HCT116 (cell line): ENCODE measurements around the gene GRK5. TPM values are rescaled to one million over a fixed set of nuclear protein-coding genes. Genes with fewer than 3 reads are reported as not detected.

ENCODE experiments used
- ATAC-seq: fragments of 200-7000 bp; cut with Tn5 transposase; 2 replicates; pipeline ENCODE4 v1.9.1; 2020; ENCODE audit warnings: mild to moderate bottlenecking, moderate library complexity
- BruUV-seq: library from RNA; stranded (reverse); fragments of 400-500 nt; replicated peaks from 2 replicates; lab custom pipeline; 2021; lab: Mats Ljungman, UMichigan
- CTCF ChIA-PET: fragments of 300-600 bp; sonication (Branson Sonifier 250); formaldehyde crosslinking; loops from one replicate; lab custom pipeline; 2021; ENCODE audit warnings: antibody characterized with exemption; lab: Charles Lee
- POLR2A ChIA-PET: fragments of 300-600, 350-600 bp; sonication (Branson Sonifier 250); formaldehyde crosslinking; loops from one replicate; lab custom pipeline; 2021; ENCODE audit warnings: antibody characterized with exemption; lab: Charles Lee
- RAD21 ChIA-PET, 2 experiments: fragments of 300-600 bp; sonication (Branson Sonifier 250); formaldehyde crosslinking; loops; one replicate each; lab custom pipeline; 2023; ENCODE audit warnings: low total read pairs in 2 of 2; ENCODE audit not compliant: uncharacterized antibody in 2 of 2, unreplicated experiment in 2 of 2, low non-redundant PET in 1 of 2; lab: Charles Lee
- DNase-seq: peaks from one replicate; pipeline ENCODE4 v3.0.0-alpha.2; 2010; ENCODE audit warnings: low read depth, low spot score
- H2AFZ ChIP-seq: fragments of 200-600 bp; shearing (Covaris generic), sonication (generic); 2 replicates; pipeline ENCODE4 v1.6.1; 2017; ENCODE audit warnings: low read depth, mixed run types, mixed read lengths, antibody characterized with exemption, low read length; ENCODE audit not compliant: poor library complexity, severe bottlenecking
- H3K27ac ChIP-seq: 2 replicates; pipeline ENCODE4 v1.5.1; 2012; ENCODE audit warnings: low read depth, low read length
- H3K27me3 ChIP-seq: fragments of 200-600 bp; sonication (generic); 2 replicates; pipeline ENCODE4 v1.6.1; 2016; ENCODE audit warnings: mixed run types, low read length, mixed read lengths; ENCODE audit not compliant: insufficient read depth
- H3K36me3 ChIP-seq, 2 experiments: fragments of 200-500 bp in 1 of 2; fragments of 200-600 bp in 1 of 2; sonication (Bioruptor generic) in 1 of 2; sonication (generic) in 1 of 2; 2 replicates each; pipeline versions ENCODE4 v1.5.1 to v1.6.1; 2014 to 2016; ENCODE audit warnings: low read length in 2 of 2, inconsistent platforms in 1 of 2, mixed read lengths in 1 of 2, mixed run types in 1 of 2; ENCODE audit not compliant: insufficient read depth in 2 of 2, control insufficient read depth in 1 of 2
- H3K4me1 ChIP-seq, 2 experiments: fragments of 200-600 bp in 1 of 2; sonication (generic) in 1 of 2; 2 replicates each; pipeline versions ENCODE4 v1.5.1 to v1.6.1; 2012 to 2017; ENCODE audit warnings: low read length in 2 of 2, inconsistent platforms in 1 of 2, mild to moderate bottlenecking in 1 of 2, mixed read lengths in 1 of 2, mixed run types in 1 of 2, moderate library complexity in 1 of 2; ENCODE audit not compliant: insufficient read depth in 2 of 2, control insufficient read depth in 1 of 2
- H3K4me2 ChIP-seq: fragments of 200-600 bp; sonication (generic); 2 replicates; pipeline ENCODE4 v1.6.1; 2017; ENCODE audit warnings: mixed run types, low read length, mixed read lengths
- H3K4me3 ChIP-seq, 2 experiments: fragments of 200-600 bp in 1 of 2; sonication (generic) in 1 of 2; replicated peaks in 1 of 2; 2 replicates each; pipeline ENCODE4 v1.5.1; 2011 to 2016; ENCODE audit warnings: low read length in 2 of 2, control low read depth in 1 of 2, low read depth in 1 of 2, mild to moderate bottlenecking in 1 of 2, mixed read lengths in 1 of 2, mixed run types in 1 of 2
- H3K79me2 ChIP-seq: fragments of 200-600 bp; sonication (generic); 2 replicates; pipeline ENCODE4 v1.6.1; 2017; ENCODE audit warnings: mild to moderate bottlenecking, mixed run types, low read length, moderate library complexity, mixed read lengths; ENCODE audit not compliant: insufficient read depth
- H3K9ac ChIP-seq: fragments of 200-600 bp; sonication (generic); 2 replicates; pipeline ENCODE4 v1.6.1; 2016; ENCODE audit warnings: low read length, mixed read lengths
- H3K9me2 ChIP-seq: fragments of 200-600 bp; sonication (generic), shearing (Covaris generic); 2 replicates; pipeline ENCODE4 v1.6.1; 2017; ENCODE audit warnings: mixed run types, mild to moderate bottlenecking, moderate library complexity; ENCODE audit not compliant: insufficient read depth
- H3K9me3 ChIP-seq, 2 experiments: fragments of 200-500 bp in 1 of 2; fragments of 200-600 bp in 1 of 2; sonication (Bioruptor generic) in 1 of 2; sonication (generic) in 1 of 2; 2 replicates each; pipeline ENCODE4 v1.6.1; 2014 to 2017; ENCODE audit warnings: low read length in 2 of 2, mixed read lengths in 2 of 2, inconsistent platforms in 1 of 2, low read depth in 1 of 2, mild to moderate bottlenecking in 1 of 2, mixed run types in 1 of 2, moderate library complexity in 1 of 2; ENCODE audit not compliant: control insufficient read depth in 1 of 2, insufficient read depth in 1 of 2
- H4K20me1 ChIP-seq: fragments of 200-600 bp; sonication (generic), shearing (Covaris generic); 2 replicates; pipeline ENCODE4 v1.6.1; 2017; ENCODE audit warnings: mixed run types, mild to moderate bottlenecking, moderate library complexity; ENCODE audit not compliant: insufficient read depth
- ATF3 ChIP-seq: IDR thresholded peaks from 2 replicates; pipeline ENCODE4 v1.6.1; 2012
- CEBPB ChIP-seq: IDR thresholded peaks from 2 replicates; pipeline ENCODE4 v1.6.1; 2012; ENCODE audit warnings: low read depth
- EGR1 ChIP-seq: IDR thresholded peaks from 2 replicates; pipeline ENCODE4 v1.6.1; 2012; ENCODE audit warnings: low read depth
- ELF1 ChIP-seq: IDR thresholded peaks from 2 replicates; pipeline ENCODE4 v1.6.1; 2012; ENCODE audit warnings: low read depth, borderline replicate concordance
- EZH2 ChIP-seq: fragments of 200-600 bp; sonication (generic); IDR thresholded peaks from 2 replicates; pipeline ENCODE4 v1.6.1; 2017; ENCODE audit warnings: antibody characterized with exemption, mixed run types
- EZH2phosphoT487 ChIP-seq: fragments of 200-600 bp; IDR thresholded peaks from 2 replicates; pipeline ENCODE4 v1.6.1; 2018; ENCODE audit warnings: antibody characterized with exemption, borderline replicate concordance
- FOSL1 ChIP-seq: IDR thresholded peaks from 2 replicates; pipeline ENCODE4 v1.6.1; 2012; ENCODE audit warnings: low read depth
- MAX ChIP-seq: IDR thresholded peaks from 2 replicates; pipeline ENCODE4 v1.6.1; 2012
- POLR2AphosphoS5 ChIP-seq: IDR thresholded peaks from 2 replicates; pipeline ENCODE4 v1.6.1; 2011; ENCODE audit warnings: mild to moderate bottlenecking, low read depth, low read length, moderate library complexity
- SIN3A ChIP-seq: IDR thresholded peaks from 2 replicates; pipeline ENCODE4 v1.6.1; 2012; ENCODE audit warnings: low read depth
- SRF ChIP-seq: IDR thresholded peaks from 2 replicates; pipeline ENCODE4 v1.6.1; 2012; ENCODE audit warnings: low read depth
- ZFX ChIP-seq: fragments of 450-650 bp; IDR thresholded peaks from 2 replicates; pipeline ENCODE4 v1.6.1; 2017
- ZNF274 ChIP-seq: fragments of 200-500 bp; sonication (Bioruptor generic); IDR thresholded peaks from 2 replicates; pipeline ENCODE4 v1.6.1; 2014; ENCODE audit warnings: mild to moderate bottlenecking, low read depth, low read length, inconsistent platforms
- intact Hi-C: fragments of 100-400 bp; cut with micrococcal nuclease; formaldehyde crosslinking; loops from 2 replicates; pipeline ENCODE4 v1.10.0; 2022
- total RNA-seq: library from RNA; stranded (reverse); gene quantifications from one replicate; pipeline ENCODE4 v1.2.1, GENCODE V29; 2021; ENCODE audit not compliant: unreplicated experiment

GRK5 gene
- total RNA-seq, 1 experiment from 2014 or later, result 7.3 TPM

DNA sequence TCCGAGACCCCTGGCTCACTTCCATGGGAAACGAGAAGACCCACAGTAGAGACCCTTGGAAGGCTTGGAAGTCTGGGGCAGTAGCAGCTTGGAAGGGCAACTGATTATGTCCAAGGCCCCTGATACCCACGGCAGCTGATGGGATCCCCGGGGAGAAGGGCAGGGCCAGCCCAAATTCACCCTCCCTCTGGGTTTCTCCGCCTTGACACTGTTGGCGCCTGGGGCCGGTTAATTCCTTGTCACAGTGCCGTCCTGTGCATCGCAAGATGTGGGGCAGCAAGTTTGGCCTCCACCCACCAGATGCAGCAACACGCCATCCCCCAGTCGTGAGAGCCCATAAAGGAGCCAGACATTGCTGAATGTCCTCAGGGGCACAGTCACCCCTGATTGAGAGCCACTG is 245.9 kb downstream of the GRK5 start (continued):
- TF ChIP-seq EGR1 (no peak), ELF1 (no peak), ZNF274 (no peak), POLR2AphosphoS5 (no peak), FOSL1 (no peak), SIN3A (no peak), EZH2 (no peak), EZH2phosphoT487 (no peak)
- TF ChIP-seq, all 23 proteins: peak for 0

DNA sequence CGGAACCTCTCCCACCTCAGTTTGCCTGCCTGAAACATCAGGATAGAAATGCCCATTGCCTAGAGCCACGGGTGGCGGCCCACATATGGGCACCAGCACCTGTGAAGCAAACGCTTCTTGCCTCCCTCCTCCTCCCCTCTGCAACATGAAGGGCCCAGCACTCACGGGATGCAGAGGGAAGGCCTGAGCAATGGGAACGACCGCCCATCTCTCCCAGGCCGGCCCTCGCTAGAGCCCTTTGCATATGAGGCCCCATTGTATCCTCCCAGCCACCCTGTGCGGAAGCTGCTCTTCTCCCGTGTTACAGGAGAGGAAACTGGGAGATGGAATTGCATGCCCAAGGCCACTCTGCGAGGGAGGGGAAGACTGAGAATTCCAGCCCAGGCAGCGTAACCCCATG is 246.9 kb downstream of the GRK5 start:
- peaks cover 10 to 20% of the 10 kb centered on the region in 2 experiments for H3K4me1 ChIP-seq
- no peaks in the 10 kb centered on the region for H4K20me1 ChIP-seq
- RAD21 ChIA-PET, result no interaction called here
- H3K9ac ChIP-seq, result no peak overlapping the region
- no peak overlapping the region for H3K4me3 ChIP-seq
- H3K9me2 ChIP-seq, result no peaks in the 10 kb centered on the region
- no peaks in the 10 kb centered on the region for H3K36me3 ChIP-seq
- no peak overlapping the region for H3K27ac ChIP-seq
- H3K79me2 ChIP-seq, result no peaks in the 10 kb centered on the region
- no peaks in the 10 kb centered on the region for H3K27me3 ChIP-seq
- DNase-seq (no peak), ATAC-seq (no peak)
- BruUV-seq, result no TSS peak
- CTCF ChIA-PET, result interaction anchor here (2.0 kb wide), 1 partner anchor 9 kb away, joined by 11 read pairs; no protein-coding TSS in a partner anchor
- H3K9me3 ChIP-seq, result no peaks in the 10 kb centered on the region
- no peak overlapping the region for H3K4me2 ChIP-seq
- POLR2A ChIA-PET, result no interaction called here
- TF ChIP-seq EZH2 (no peak), CEBPB (no peak), POLR2AphosphoS5 (no peak), ATF3 (no peak), ZFX (no peak), EZH2phosphoT487 (no peak), SRF (no peak), MAX (no peak), ZNF274 (no peak)
- intact Hi-C loops, result no loop called here
- no peak overlapping the region for H2AFZ ChIP-seq
